H9 (cell line): ENCODE data around the gene SPHK1. TPM values are rescaled to one million over a fixed set of nuclear protein-coding genes. Genes with fewer than 3 reads are reported as not detected.

Experiments used
- DNase-seq: peaks from one replicate; pipeline ENCODE4 v3.0.0-alpha.2; 2017
- H2AFZ ChIP-seq: one replicate; pipeline ENCODE4 v1.6.1; 2013; ENCODE audit warnings: mild to moderate bottlenecking, low read length, control low read depth, moderate library complexity
- H2AK5ac ChIP-seq: 2 replicates; pipeline ENCODE4 v1.6.1; 2013; ENCODE audit warnings: low read length, control low read depth, mixed read lengths; ENCODE audit not compliant: insufficient read length
- H2BK120ac ChIP-seq: one replicate; pipeline ENCODE4 v1.6.1; 2013; ENCODE audit warnings: low read depth, mild to moderate bottlenecking, low read length, control low read depth, inconsistent platforms; ENCODE audit not compliant: poor library complexity, severe bottlenecking
- H2BK12ac ChIP-seq: 2 replicates; pipeline ENCODE4 v1.6.1; 2013; ENCODE audit warnings: low read length, control low read depth, mixed read lengths, low read depth; ENCODE audit not compliant: insufficient read length
- H2BK15ac ChIP-seq: 2 replicates; pipeline ENCODE4 v1.6.1; 2013; ENCODE audit warnings: low read depth, low read length, control low read depth
- H2BK20ac ChIP-seq: one replicate; pipeline ENCODE4 v1.6.1; 2013; ENCODE audit warnings: low read depth, mild to moderate bottlenecking, low read length, control low read depth, inconsistent platforms; ENCODE audit not compliant: poor library complexity, severe bottlenecking
- H2BK5ac ChIP-seq: 2 replicates; pipeline ENCODE4 v1.6.1; 2013; ENCODE audit warnings: low read length, control low read depth, mixed read lengths; ENCODE audit not compliant: insufficient read length
- H3K14ac ChIP-seq: 2 replicates; pipeline ENCODE4 v1.6.1; 2013; ENCODE audit warnings: low read length, control low read depth; ENCODE audit not compliant: insufficient read depth
- H3K18ac ChIP-seq: 2 replicates; pipeline ENCODE4 v1.6.1; 2013; ENCODE audit warnings: low read depth, mild to moderate bottlenecking, mixed read lengths, low read length, control low read depth; ENCODE audit not compliant: insufficient read length
- H3K23ac ChIP-seq: 2 replicates; pipeline ENCODE4 v1.6.1; 2013; ENCODE audit warnings: low read length, control low read depth, mixed read lengths, low read depth; ENCODE audit not compliant: insufficient read length
- H3K23me2 ChIP-seq: 2 replicates; pipeline ENCODE4 v1.6.1; 2013; ENCODE audit warnings: low read depth, mild to moderate bottlenecking, mixed read lengths, low read length, control low read depth; ENCODE audit not compliant: insufficient read length, poor library complexity, severe bottlenecking
- H3K27ac ChIP-seq: 2 replicates; pipeline ENCODE4 v1.5.1; 2013; ENCODE audit warnings: low read length, control low read depth, mixed read lengths, low read depth; ENCODE audit not compliant: insufficient read length
- H3K27me3 ChIP-seq: 2 replicates; pipeline ENCODE4 v1.6.1; 2013; ENCODE audit warnings: low read length, control low read depth, inconsistent platforms; ENCODE audit not compliant: insufficient read depth
- H3K4ac ChIP-seq: 2 replicates; pipeline ENCODE4 v1.6.1; 2013; ENCODE audit warnings: low read depth, mild to moderate bottlenecking, control low read depth, inconsistent platforms, low read length, moderate library complexity
- H3K4me1 ChIP-seq: 2 replicates; pipeline ENCODE4 v1.6.1; 2013; ENCODE audit warnings: low read length, control low read depth, inconsistent platforms; ENCODE audit not compliant: insufficient read depth
- H3K4me2 ChIP-seq: 2 replicates; pipeline ENCODE4 v1.6.1; 2013; ENCODE audit warnings: low read length, control low read depth, mixed read lengths; ENCODE audit not compliant: insufficient read length, insufficient read depth
- H3K56ac ChIP-seq: 2 replicates; pipeline ENCODE4 v1.6.1; 2013; ENCODE audit warnings: low read depth, mild to moderate bottlenecking, mixed read lengths, low read length, control low read depth; ENCODE audit not compliant: insufficient read length
- H3K79me1 ChIP-seq: 2 replicates; pipeline ENCODE4 v1.6.1; 2013; ENCODE audit warnings: low read depth, mild to moderate bottlenecking, moderate library complexity, low read length, control low read depth, inconsistent platforms; ENCODE audit not compliant: insufficient read depth, poor library complexity, severe bottlenecking
- H3K79me2 ChIP-seq: 2 replicates; pipeline ENCODE4 v1.6.1; 2013; ENCODE audit warnings: low read length, control low read depth, inconsistent platforms; ENCODE audit not compliant: insufficient read depth
- H3K9ac ChIP-seq: 2 replicates; pipeline ENCODE4 v1.6.1; 2013; ENCODE audit warnings: low read length, control low read depth, mixed read lengths; ENCODE audit not compliant: insufficient read length; ENCODE audit errors: extremely low read depth
- H3K9me3 ChIP-seq: one replicate; pipeline ENCODE4 v1.6.1; 2013; ENCODE audit warnings: low read depth, low read length, inconsistent platforms; ENCODE audit not compliant: control insufficient read depth
- H3T11ph ChIP-seq: one replicate; pipeline ENCODE4 v1.6.1; 2013; ENCODE audit warnings: mild to moderate bottlenecking, low read length, control low read depth, inconsistent platforms
- H4K20me1 ChIP-seq: one replicate; pipeline ENCODE4 v1.6.1; 2013; ENCODE audit not compliant: control insufficient read depth, insufficient read length, insufficient read depth
- H4K5ac ChIP-seq: 2 replicates; pipeline ENCODE4 v1.6.1; 2013; ENCODE audit warnings: low read depth, mild to moderate bottlenecking, mixed read lengths, low read length, control low read depth; ENCODE audit not compliant: insufficient read length
- H4K8ac ChIP-seq: replicated peaks from 2 replicates; pipeline ENCODE4 v1.6.1; 2013; ENCODE audit warnings: low read length, control low read depth, mixed read lengths, low read depth; ENCODE audit not compliant: insufficient read length
- H4K91ac ChIP-seq: 2 replicates; pipeline ENCODE4 v1.6.1; 2013; ENCODE audit warnings: low read depth, mild to moderate bottlenecking, moderate library complexity, mixed read lengths, low read length, control low read depth; ENCODE audit not compliant: insufficient read length
- H3K27ac Mint-ChIP-seq, 3 experiments: 2 replicates in 2 of 3; 3 replicates in 1 of 3; pipeline ENCODE4 v1.8.0; 2020 to 2021; ENCODE audit warnings: mixed read lengths in 3 of 3, mild to moderate bottlenecking in 1 of 3, moderate library complexity in 1 of 3
- H3K27me3 Mint-ChIP-seq: 2 replicates; pipeline ENCODE4 v1.8.0; 2021; ENCODE audit warnings: low read depth, mild to moderate bottlenecking, moderate library complexity, mixed read lengths
- H3K36me3 Mint-ChIP-seq, 3 experiments: 2 replicates in 2 of 3; 3 replicates in 1 of 3; pipeline ENCODE4 v1.8.0; 2020 to 2021; ENCODE audit warnings: low read depth in 3 of 3, mixed read lengths in 3 of 3; ENCODE audit not compliant: insufficient read depth in 1 of 3
- H3K4me1 Mint-ChIP-seq, 2 experiments: 2 replicates each; pipeline ENCODE4 v1.8.0; 2020; ENCODE audit warnings: mixed read lengths in 2 of 2
- H3K4me3 Mint-ChIP-seq, 2 experiments: 2 replicates in 1 of 2; 3 replicates in 1 of 2; pipeline ENCODE4 v1.8.0; 2020 to 2021; ENCODE audit warnings: mild to moderate bottlenecking in 2 of 2, mixed read lengths in 2 of 2, moderate library complexity in 1 of 2
- H3K9me3 Mint-ChIP-seq, 2 experiments: 2 replicates in 1 of 2; 3 replicates in 1 of 2; pipeline ENCODE4 v1.8.0; 2020; ENCODE audit warnings: mild to moderate bottlenecking in 2 of 2, mixed read lengths in 2 of 2, moderate library complexity in 1 of 2
- CTCF ChIP-seq: fragments of 200-600 bp; sonication (generic); conservative IDR thresholded peaks from 3 replicates; pipeline ENCODE4 v1.8.0; 2021; ENCODE audit warnings: antibody characterized with exemption, mild to moderate bottlenecking
- WGBS: extraction: QIAGEN DNeasy Blood & Tissue Kit; methylation state at CpG from one replicate; pipeline ENCODE4 v1.1.7; 2013; ENCODE audit warnings: missing lambda C conversion rate, low lambda C conversion rate, mixed read lengths; ENCODE audit not compliant: insufficient read length; ENCODE audit errors: extremely low coverage; 5-methylcytosine and 5-hydroxymethylcytosine counted together
- total RNA-seq: library from RNA; stranded (reverse); gene quantifications from 2 replicates; pipeline ENCODE4 v1.2.1, GENCODE V29; 2021

Gene SPHK1
- total RNA-seq, 1 experiment from 2014 or later: 1.4 TPM

GRCh38 chr17:76354317-76354729, 30.1 kb upstream of the SPHK1 start:
- Histone ChIP-seq H3K79me2 (no peaks in the 10 kb centered on the region), H3K27ac (peak overlapping the region; percentile 41), H3K9me3 (no peaks in the 10 kb centered on the region), H3K79me1 (no peaks in the 10 kb centered on the region), H3K4me2 (peak overlapping the region; percentile 85), H4K91ac (no peak overlapping the region), H2BK15ac (no peak overlapping the region), H4K5ac (no peak overlapping the region), H3K23ac (no peak overlapping the region), H2BK120ac (no peak overlapping the region), H4K8ac (no peak overlapping the region), H2BK20ac (no peak overlapping the region), H3K23me2 (peaks cover 5% of the 10 kb centered on the region), H3K27me3 (no peaks in the 10 kb centered on the region), H2AK5ac (no peak overlapping the region), H3K4ac (no peak overlapping the region), H3K9ac (peak overlapping the region; percentile 18), H2BK5ac (no peak overlapping the region), H4K20me1 (no peaks in the 10 kb centered on the region), H3K14ac (no peak overlapping the region), H3K18ac (no peak overlapping the region), H2BK12ac (no peak overlapping the region), H3K4me1 (no peaks in the 10 kb centered on the region), H2AFZ (no peak overlapping the region), H3K56ac (no peak overlapping the region), H3T11ph (no peak overlapping the region)
- TF ChIP-seq CTCF: no peak
- Mint-ChIP-seq H3K9me3 (no peaks in the 10 kb centered on the region), H3K36me3 (peaks cover 0 to 7% (median 3%) of the 10 kb centered on the region in 3 experiments), H3K27ac (peak overlapping the region; percentile 100), H3K4me1 (peaks cover 21 to 24% of the 10 kb centered on the region in 2 experiments), H3K4me3 (peak overlapping the region; percentile 80 to 96), H3K27me3 (peaks cover 1% of the 10 kb centered on the region)
- WGBS: no CpG with 5 or more reads among the region's 18 CpGs
- no peak for DNase-seq
